Ectodermal cell (in vitro differentiated cells): ENCODE results near the gene ATP6V0A4. TPM values are rescaled to one million over a fixed set of nuclear protein-coding genes. Genes with fewer than 3 reads are reported as not detected.

Experiments
- H3K27ac ChIP-seq: 2 replicates; pipeline ENCODE4 v1.7.0; 2013; ENCODE audit warnings: mild to moderate bottlenecking, low read depth, low read length; ENCODE audit not compliant: insufficient read depth, poor library complexity, severe bottlenecking
- H3K27me3 ChIP-seq: 2 replicates; pipeline ENCODE4 v1.7.0; 2013; ENCODE audit warnings: mild to moderate bottlenecking, low read length; ENCODE audit not compliant: insufficient read depth, control insufficient read depth, poor library complexity, severe bottlenecking
- H3K36me3 ChIP-seq: one replicate; pipeline ENCODE4 v1.7.0; 2013; ENCODE audit warnings: low read length; ENCODE audit not compliant: control insufficient read depth, insufficient read depth
- H3K4me1 ChIP-seq: one replicate; pipeline ENCODE4 v1.7.0; 2013; ENCODE audit warnings: low read length; ENCODE audit not compliant: control insufficient read depth, insufficient read depth
- H3K4me3 ChIP-seq: 2 replicates; pipeline ENCODE4 v1.7.0; 2013; ENCODE audit warnings: low read depth, low read length, control low read depth; ENCODE audit not compliant: insufficient read depth
- H3K9me3 ChIP-seq: 2 replicates; pipeline ENCODE4 v1.7.0; 2013; ENCODE audit warnings: mild to moderate bottlenecking, low read length, moderate library complexity; ENCODE audit not compliant: control insufficient read depth
- WGBS, 2 experiments: methylation state at CpG; one replicate each; pipeline ENCODE4 v1.1.7; 2013; ENCODE audit warnings: missing lambda C conversion rate in 2 of 2; 5-methylcytosine and 5-hydroxymethylcytosine counted together
- polyA plus RNA-seq, 4 experiments: library from polyadenylated mRNA; stranded (reverse); fragments of 50-300 nt; gene quantifications; one replicate each; pipeline ENCODE4 v1.2.3, GENCODE V29; 2013

The ATP6V0A4 gene
- not detected for polyA plus RNA-seq (2013, experiment 1 of 4)
- 0.11 TPM for polyA plus RNA-seq (2013, experiment 2 of 4)
- 0.11 TPM for polyA plus RNA-seq (2013, experiment 3 of 4)
- not detected for polyA plus RNA-seq (2013, experiment 4 of 4)

DNA sequence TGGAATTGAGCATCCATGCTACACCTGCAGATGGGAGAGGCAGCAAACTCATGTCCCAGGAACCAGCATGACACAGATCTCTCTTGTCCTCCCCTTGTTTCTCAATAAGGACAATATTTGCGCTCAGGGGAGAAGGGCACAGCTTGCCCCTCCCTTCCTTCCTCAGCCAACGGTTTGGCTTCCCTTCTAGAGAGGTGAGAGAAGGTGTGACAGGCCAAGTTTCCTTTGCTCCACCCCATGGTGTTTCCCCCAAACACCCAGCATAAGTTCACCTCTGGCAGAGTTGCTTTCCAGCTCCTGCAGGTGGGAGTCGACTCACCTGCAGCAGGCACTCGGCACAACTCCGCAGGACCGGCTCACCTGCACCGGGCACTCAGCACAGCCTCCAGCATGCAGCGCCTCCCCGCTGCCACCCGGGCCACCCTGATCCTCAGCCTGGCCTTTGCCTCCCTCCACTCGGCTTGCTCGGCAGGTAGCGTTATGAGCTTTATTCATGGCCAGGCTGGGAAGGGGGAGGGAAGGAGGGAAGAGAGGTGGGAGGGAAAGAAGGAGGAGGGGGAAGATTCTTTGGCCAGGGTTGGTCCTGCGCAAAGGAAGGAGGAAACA, at the start of gene ATP6V0A4, which contains the start of gene TMEM213:
ATP6V0A4 (minus strand) TSS at position 482 of the 606 bp plus-strand sequence. CDS start 26,949 bp downstream, outside the sequence.
TMEM213 (plus strand) TSS at position 280 of the 606 bp plus-strand sequence; CDS start at position 391, 111 bp downstream.
- no peaks in the 10 kb centered on the region for H3K4me1 ChIP-seq
- no peak within 1 kb of the TSS for H3K27ac ChIP-seq
- peaks cover 3% of the 10 kb centered on the region for H3K27me3 ChIP-seq
- no peak within 1 kb of the TSS for H3K4me3 ChIP-seq
- no peaks in the 10 kb centered on the region for H3K36me3 ChIP-seq
- WGBS, 2 experiments, result 17% methylated on average over 14 of the region's 14 CpGs
- H3K9me3 ChIP-seq, result no peaks in the 10 kb centered on the region

DNA sequence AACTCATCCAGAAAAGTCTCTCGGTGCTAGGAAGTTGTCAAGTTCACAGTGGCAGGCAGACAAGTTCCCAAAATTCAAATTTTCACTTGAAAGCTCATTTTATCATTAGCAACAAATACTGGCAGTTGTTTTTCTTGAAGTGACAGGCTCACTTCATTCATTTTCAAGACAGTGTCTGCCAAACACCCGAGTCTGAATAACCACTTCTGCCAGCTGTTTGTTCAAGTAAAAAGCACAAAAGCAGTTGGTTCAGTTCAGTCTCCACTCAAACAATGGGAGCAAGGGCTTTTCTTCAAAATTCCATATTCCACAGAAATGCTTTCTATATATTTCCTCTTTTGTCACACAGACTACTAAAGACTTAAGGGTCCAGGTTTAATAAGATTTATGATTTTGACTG, 47.7 kb upstream of the ATP6V0A4 start:
- no peaks in the 10 kb centered on the region for H3K9me3 ChIP-seq
- 91 to 93% methylated on average over 2 of the region's 2 CpGs for WGBS, 2 experiments
- no peak overlapping the region for H3K27ac ChIP-seq
- no peak overlapping the region for H3K4me3 ChIP-seq
- peaks cover 13% of the 10 kb centered on the region for H3K36me3 ChIP-seq
- no peaks in the 10 kb centered on the region for H3K4me1 ChIP-seq
- H3K27me3 ChIP-seq, result no peaks in the 10 kb centered on the region

DNA sequence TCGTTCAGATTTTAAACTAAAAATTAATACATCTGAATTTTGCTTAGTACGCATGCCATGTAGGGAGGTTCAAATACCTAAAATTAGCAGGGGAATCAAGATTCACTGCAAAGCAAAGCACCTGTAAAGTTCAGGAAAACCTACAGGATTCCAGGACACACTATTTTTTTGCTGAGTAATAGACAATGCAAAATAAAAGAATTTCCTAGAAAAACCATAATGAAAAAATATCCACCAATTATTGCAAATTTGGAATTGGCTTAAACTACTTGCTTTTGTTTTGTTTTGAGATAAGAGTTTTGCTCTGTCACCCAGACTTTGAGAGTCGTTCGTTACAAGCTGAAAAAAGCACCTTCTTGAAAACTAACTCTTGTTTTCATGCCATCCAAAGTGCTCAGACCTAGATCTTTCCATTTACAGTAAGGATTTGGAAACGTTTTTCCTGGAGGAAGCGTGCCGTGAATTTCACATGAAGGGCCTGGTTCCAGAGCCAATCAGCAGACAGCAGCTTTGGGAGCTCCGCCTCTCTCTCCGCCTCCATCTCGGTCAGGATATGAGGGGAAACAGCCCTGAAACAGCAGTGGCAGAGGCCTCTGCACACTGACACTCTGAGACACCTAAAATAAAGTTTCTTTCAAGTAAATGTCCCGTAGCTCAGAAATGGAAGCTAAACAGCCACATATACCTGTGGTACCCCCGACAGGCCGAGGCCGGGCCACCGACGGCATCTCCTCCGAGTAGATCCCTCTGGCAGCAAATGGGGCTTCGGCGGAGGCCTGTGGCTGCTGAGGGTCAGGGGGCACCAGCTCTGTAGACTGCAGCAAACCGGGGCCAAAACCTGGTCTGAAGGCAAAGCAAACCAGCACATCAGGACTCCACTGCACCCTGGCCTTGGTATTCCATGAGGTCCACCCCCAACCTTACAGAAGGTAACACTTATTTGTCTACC, 45.9 kb upstream of the ATP6V0A4 start:
- WGBS, 2 experiments, result 93 to 94% methylated on average over 19 to 20 of the region's 20 CpGs
- Histone ChIP-seq H3K9me3 (no peaks in the 10 kb centered on the region), H3K36me3 (no peaks in the 10 kb centered on the region), H3K27me3 (no peaks in the 10 kb centered on the region), H3K4me1 (no peaks in the 10 kb centered on the region), H3K4me3 (no peak overlapping the region), H3K27ac (no peak overlapping the region)

DNA sequence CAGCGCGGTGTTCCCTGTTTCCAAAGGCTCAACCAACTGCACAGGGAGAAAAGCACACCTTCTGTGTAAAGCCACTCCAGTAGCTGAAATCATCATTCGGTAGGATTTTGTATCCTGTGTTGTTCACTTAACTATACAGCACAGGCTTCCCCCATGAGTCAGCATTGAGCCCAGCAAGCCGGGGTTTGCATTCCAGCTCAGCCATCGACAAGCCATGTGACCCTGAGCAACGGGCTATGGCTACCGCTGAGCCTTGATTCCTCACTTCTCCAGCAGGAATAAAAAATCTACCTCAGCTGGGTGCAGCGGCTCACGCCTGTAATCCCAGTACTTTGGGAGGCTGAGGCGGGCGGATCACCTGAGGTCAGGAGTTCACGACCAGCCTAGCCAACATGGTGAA, 44.1 kb upstream of the ATP6V0A4 start:
- H3K36me3 ChIP-seq, result peaks cover 6% of the 10 kb centered on the region
- no peaks in the 10 kb centered on the region for H3K4me1 ChIP-seq
- no peak overlapping the region for H3K4me3 ChIP-seq
- no peak overlapping the region for H3K27ac ChIP-seq
- no peaks in the 10 kb centered on the region for H3K27me3 ChIP-seq
- WGBS, 2 experiments, result 76 to 78% methylated on average over 12 of the region's 12 CpGs
- H3K9me3 ChIP-seq, result no peaks in the 10 kb centered on the region

DNA sequence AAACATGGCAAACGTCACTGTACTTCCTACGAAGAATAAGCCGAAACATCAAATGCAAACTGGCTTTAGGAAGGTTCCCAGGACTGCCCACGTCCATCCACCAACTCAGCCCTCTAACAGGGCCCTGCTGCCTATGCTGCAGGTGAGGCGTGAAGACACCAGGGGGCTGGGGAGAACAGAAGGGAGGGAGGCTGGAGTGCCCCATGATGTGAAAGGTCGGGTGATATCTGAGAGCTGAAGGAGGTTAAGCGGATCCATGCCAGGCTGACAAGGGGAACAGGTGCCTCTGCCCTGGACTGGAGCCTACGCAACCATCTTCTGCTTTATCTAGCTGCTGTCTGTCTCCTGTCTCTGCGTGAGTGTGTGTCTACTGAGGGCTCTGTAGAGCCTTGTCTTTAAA, 40.2 kb upstream of the ATP6V0A4 start:
- H3K27ac ChIP-seq, result no peak overlapping the region
- peaks cover 11% of the 10 kb centered on the region for H3K36me3 ChIP-seq
- no peaks in the 10 kb centered on the region for H3K9me3 ChIP-seq
- H3K27me3 ChIP-seq, result no peaks in the 10 kb centered on the region
- no peak overlapping the region for H3K4me3 ChIP-seq
- H3K4me1 ChIP-seq, result no peaks in the 10 kb centered on the region
- WGBS, 2 experiments, result 90 to 94% methylated on average over 9 of the region's 9 CpGs

DNA sequence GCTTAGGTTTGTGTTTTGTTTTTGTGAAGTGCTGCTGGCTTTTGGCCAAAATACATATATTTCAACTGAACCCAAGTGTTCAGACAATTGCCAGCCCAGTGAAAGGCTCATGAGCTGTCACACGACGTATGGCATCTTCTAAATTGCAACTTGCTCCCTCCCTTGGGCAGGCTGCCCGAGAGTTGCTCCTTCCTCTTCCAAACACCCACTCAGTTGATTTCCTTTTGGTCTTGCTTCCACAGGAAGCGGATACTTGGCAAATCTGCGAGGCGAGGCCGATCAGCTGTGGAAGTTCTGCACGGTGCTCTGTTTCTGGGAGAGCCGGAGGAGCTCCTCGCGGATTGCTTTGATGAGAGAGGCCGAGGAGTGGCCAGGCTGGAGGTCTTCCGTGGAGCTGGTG, 39.6 kb upstream of the ATP6V0A4 start:
- 96 to 97% methylated on average over 13 of the region's 13 CpGs for WGBS, 2 experiments
- Histone ChIP-seq H3K4me1 (no peaks in the 10 kb centered on the region), H3K27me3 (no peaks in the 10 kb centered on the region), H3K9me3 (no peaks in the 10 kb centered on the region), H3K36me3 (peaks cover 11% of the 10 kb centered on the region), H3K27ac (no peak overlapping the region), H3K4me3 (no peak overlapping the region)

DNA sequence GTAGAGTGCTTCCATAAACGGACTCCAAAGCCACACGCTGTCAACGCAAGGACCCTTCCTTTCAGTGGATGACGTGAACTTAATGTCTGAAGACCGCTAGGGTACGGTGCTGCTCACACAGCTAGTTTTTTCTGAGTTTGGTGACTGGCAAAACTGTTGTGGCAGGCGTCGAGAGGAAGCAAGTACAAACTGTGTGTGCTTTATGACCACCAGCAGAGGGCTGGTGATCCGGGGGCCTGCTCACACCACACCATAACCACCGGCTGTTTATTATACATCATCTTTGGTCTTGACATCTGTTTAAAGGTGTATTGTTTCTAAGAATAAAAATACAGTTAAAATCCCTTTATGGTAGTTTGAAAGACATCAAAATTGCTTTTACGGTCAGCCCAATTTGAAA, 37.1 kb upstream of the ATP6V0A4 start:
- no peak overlapping the region for H3K4me3 ChIP-seq
- H3K36me3 ChIP-seq, result peaks cover 11% of the 10 kb centered on the region
- no peaks in the 10 kb centered on the region for H3K4me1 ChIP-seq
- no peaks in the 10 kb centered on the region for H3K27me3 ChIP-seq
- no peak overlapping the region for H3K27ac ChIP-seq
- 94 to 96% methylated on average over 10 of the region's 11 CpGs for WGBS, 2 experiments
- no peaks in the 10 kb centered on the region for H3K9me3 ChIP-seq

DNA sequence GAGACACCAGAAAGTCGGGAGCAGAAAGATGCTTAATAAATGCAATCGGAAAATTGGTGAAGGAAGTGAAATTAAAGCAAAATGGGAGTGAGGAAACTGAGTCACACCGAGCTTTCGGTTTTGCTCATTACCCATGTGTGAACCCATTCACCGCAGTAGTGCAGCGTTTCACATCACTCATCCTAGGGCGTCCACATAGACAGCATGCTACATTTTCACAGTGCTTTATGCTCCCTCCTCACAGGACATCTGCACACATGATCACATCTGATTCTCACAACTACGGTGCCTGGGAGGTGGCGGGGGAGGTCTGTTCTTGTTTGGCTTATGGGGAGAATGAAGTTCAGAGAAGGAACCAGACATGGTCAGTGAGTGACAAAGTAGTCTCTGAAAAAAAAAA, 36.6 kb upstream of the ATP6V0A4 start:
- H3K9me3 ChIP-seq, result no peaks in the 10 kb centered on the region
- 94 to 96% methylated on average over 8 to 9 of the region's 9 CpGs for WGBS, 2 experiments
- H3K4me1 ChIP-seq, result no peaks in the 10 kb centered on the region

DNA sequence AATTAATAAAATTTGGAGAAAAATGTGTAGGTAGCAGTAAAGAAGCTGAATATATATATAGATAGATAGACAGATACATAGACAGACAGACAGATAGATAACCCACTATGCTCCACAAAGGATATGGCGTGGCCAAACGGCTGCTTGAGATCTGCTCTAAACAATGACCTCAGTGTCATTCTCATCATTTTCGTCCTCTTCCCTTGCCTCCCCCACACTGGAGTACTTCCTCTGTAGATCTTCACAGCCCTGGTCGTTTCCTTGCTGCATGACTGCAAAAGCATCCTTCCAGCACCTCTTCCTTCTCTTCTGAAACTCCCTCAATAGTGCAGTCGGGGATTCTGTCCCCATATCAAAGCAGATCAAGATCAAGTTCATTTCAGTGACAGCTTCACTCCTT, 35.6 kb upstream of the ATP6V0A4 start:
- Histone ChIP-seq H3K4me3 (no peak overlapping the region), H3K27me3 (no peaks in the 10 kb centered on the region), H3K4me1 (no peaks in the 10 kb centered on the region), H3K36me3 (peaks cover 11% of the 10 kb centered on the region), H3K27ac (no peak overlapping the region), H3K9me3 (no peaks in the 10 kb centered on the region)
- WGBS, 2 experiments, result 89 to 90% methylated on average over 5 of the region's 5 CpGs

More for the DNA sequence above, 36.6 kb upstream of the ATP6V0A4 start:
- H3K27me3 ChIP-seq, result no peaks in the 10 kb centered on the region
- no peak overlapping the region for H3K27ac ChIP-seq
- peaks cover 11% of the 10 kb centered on the region for H3K36me3 ChIP-seq
- H3K4me3 ChIP-seq, result no peak overlapping the region

DNA sequence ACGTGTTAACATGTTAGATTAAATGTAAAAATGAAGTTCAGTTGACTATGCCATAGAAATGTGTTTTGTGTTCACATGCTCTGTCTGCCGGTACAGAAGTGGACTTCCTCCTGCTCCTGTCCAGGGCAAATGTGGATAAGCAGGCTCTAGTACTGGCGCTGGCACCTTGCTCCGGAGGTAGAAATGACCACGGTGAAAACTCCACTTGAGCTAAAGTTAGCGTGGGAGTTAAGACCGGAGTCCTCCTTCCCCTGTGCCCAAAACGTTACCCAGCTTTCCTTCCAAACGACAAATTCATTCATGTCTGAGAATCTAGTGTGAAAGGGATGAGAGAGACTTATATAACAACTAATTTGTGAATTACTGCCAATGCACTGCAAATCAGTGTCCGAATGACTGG, 35.0 kb upstream of the ATP6V0A4 start:
- 94 to 96% methylated on average over 10 of the region's 10 CpGs for WGBS, 2 experiments
- Histone ChIP-seq H3K4me3 (no peak overlapping the region), H3K4me1 (no peaks in the 10 kb centered on the region), H3K36me3 (peaks cover 11% of the 10 kb centered on the region), H3K27me3 (no peaks in the 10 kb centered on the region), H3K27ac (no peak overlapping the region), H3K9me3 (no peaks in the 10 kb centered on the region)
